SK-N-MC (cell line): Measurements from ENCODE around the gene DIAPH1.

Experiments used
- DNase-seq: peaks from one replicate; pipeline ENCODE4 v3.0.0-alpha.2; 2011; ENCODE audit warnings: low read depth, low spot score
- H3K27ac ChIP-seq: fragments of 200-600 bp; sonication (generic); 2 replicates; pipeline ENCODE4 v1.5.1; 2016; ENCODE audit warnings: mixed run types
- H3K36me3 ChIP-seq: fragments of 200-600 bp; sonication (generic); 2 replicates; pipeline ENCODE4 v1.6.1; 2017; ENCODE audit warnings: antibody characterized with exemption, low read length, mixed read lengths; ENCODE audit not compliant: insufficient read depth
- H3K4me3 ChIP-seq: fragments of 200-600 bp; sonication (generic); 2 replicates; pipeline ENCODE4 v1.5.1; 2016
- H3K9ac ChIP-seq: fragments of 200-600 bp; sonication (generic); 2 replicates; pipeline ENCODE4 v1.8.0; 2017; ENCODE audit warnings: mixed run types, mixed read lengths; ENCODE audit not compliant: insufficient read length
- H3K9me3 ChIP-seq: fragments of 200-600 bp; sonication (generic); 2 replicates; pipeline ENCODE4 v1.6.1; 2017; ENCODE audit warnings: low read depth, mild to moderate bottlenecking, antibody characterized with exemption, low read length, moderate library complexity, mixed read lengths
- EZH2 ChIP-seq: fragments of 200-600 bp; sonication (generic); IDR thresholded peaks from one replicate; pipeline ENCODE4 v1.6.1; 2017; ENCODE audit warnings: antibody characterized with exemption
- FOXP2 ChIP-seq: optimal IDR thresholded peaks from 2 replicates; pipeline ENCODE3; 2011; ENCODE audit warnings: mild to moderate bottlenecking, moderate library complexity; ENCODE audit not compliant: insufficient read depth; ENCODE audit errors: extremely low read length, control extremely low read depth
- POLR2AphosphoS5 ChIP-seq: IDR thresholded peaks from 2 replicates; pipeline ENCODE4 v1.6.1; 2012; ENCODE audit warnings: mild to moderate bottlenecking, low read depth, low read length, borderline replicate concordance

DIAPH1 gene

DNA sequence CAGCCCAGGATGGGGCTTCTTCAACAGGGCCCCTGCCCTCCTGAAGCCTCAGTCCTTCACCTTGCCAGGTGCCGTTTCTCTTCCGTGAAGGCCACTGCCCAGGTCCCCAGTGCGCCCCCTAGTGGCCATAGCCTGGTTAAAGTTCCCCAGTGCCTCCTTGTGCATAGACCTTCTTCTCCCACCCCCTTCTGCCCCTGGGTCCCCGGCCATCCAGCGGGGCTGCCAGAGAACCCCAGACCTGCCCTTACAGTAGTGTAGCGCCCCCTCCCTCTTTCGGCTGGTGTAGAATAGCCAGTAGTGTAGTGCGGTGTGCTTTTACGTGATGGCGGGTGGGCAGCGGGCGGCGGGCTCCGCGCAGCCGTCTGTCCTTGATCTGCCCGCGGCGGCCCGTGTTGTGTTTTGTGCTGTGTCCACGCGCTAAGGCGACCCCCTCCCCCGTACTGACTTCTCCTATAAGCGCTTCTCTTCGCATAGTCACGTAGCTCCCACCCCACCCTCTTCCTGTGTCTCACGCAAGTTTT is 106.3 kb downstream of the DIAPH1 start:
- Histone ChIP-seq H3K36me3 (peaks cover 29% of the 10 kb centered on the region), H3K27ac (peak overlapping the region; percentile 97), H3K4me3 (peak overlapping the region; percentile 78), H3K9ac (peak overlapping the region; percentile 20), H3K9me3 (no peaks in the 10 kb centered on the region)
- DNase-seq = no peak
- TF ChIP-seq EZH2 (no peak), POLR2AphosphoS5 (no peak), FOXP2 (no peak)

GRCh38 chr5:141511771-141512325 is 107.0 kb downstream of the DIAPH1 start:
- Histone ChIP-seq H3K9me3 (no peaks in the 10 kb centered on the region), H3K36me3 (peaks cover 25% of the 10 kb centered on the region), H3K4me3 (no peak overlapping the region), H3K9ac (no peak overlapping the region), H3K27ac (peak overlapping the region; percentile 97; the same call in 1 of the 2 replicates)
- TF ChIP-seq EZH2 = no peak
- TF ChIP-seq FOXP2 = no peak
- no peak for TF ChIP-seq POLR2AphosphoS5
- no peak for DNase-seq

DNA sequence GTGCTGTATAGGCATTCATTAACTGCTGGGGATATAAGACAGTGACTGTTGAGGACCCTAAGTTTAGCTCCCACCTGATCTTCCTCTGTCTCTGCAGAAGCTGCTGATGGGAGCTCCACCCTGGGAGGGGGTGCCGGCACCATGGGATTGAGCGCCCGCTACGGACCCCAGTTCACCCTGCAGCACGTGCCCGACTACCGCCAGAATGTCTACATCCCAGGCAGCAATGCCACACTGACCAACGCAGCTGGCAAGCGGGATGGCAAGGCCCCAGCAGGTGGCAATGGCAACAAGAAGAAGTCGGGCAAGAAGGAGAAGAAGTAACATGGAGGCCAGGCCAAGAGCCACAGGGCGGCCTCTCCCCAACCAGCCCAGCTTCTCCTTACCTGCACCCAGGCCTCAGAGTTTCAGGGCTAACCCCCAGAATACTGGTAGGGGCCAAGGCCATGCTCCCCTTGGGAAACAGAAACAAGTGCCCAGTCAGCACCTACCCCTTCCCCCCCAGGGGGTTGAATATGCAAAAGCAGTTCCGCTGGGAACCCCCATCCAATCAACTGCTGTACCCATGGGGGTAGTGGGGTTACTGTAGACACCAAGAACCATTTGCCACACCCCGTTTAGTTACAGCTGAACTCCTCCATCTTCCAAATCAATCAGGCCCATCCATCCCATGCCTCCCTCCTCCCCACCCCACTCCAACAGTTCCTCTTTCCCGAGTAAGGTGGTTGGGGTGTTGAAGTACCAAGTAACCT is 107.8 kb downstream of the DIAPH1 start:
- 0 out of 2 replicates have a peak overlapping the region, but pooled peaks have one; percentile 58 for H3K27ac ChIP-seq
- no peaks in the 10 kb centered on the region for H3K9me3 ChIP-seq
- H3K36me3 ChIP-seq = peaks cover 21% of the 10 kb centered on the region
- H3K9ac ChIP-seq = no peak overlapping the region
- TF ChIP-seq EZH2 = no peak
- no peak for TF ChIP-seq POLR2AphosphoS5
- no peak for TF ChIP-seq FOXP2
- no peak for DNase-seq
- H3K4me3 ChIP-seq = no peak overlapping the region

- Histone ChIP-seq H3K9ac (no peak overlapping the region), H3K27ac (peak overlapping the region; percentile 95), H3K36me3 (peaks cover 21% of the 10 kb centered on the region), H3K4me3 (no peak overlapping the region), H3K9me3 (no peaks in the 10 kb centered on the region)
- no peak for TF ChIP-seq POLR2AphosphoS5
- TF ChIP-seq FOXP2 = no peak
- TF ChIP-seq EZH2 = no peak
- DNase-seq = no peak
Measured at GRCh38 chr5:141510160-141510559, 108.6 kb downstream of the DIAPH1 start.

DNA sequence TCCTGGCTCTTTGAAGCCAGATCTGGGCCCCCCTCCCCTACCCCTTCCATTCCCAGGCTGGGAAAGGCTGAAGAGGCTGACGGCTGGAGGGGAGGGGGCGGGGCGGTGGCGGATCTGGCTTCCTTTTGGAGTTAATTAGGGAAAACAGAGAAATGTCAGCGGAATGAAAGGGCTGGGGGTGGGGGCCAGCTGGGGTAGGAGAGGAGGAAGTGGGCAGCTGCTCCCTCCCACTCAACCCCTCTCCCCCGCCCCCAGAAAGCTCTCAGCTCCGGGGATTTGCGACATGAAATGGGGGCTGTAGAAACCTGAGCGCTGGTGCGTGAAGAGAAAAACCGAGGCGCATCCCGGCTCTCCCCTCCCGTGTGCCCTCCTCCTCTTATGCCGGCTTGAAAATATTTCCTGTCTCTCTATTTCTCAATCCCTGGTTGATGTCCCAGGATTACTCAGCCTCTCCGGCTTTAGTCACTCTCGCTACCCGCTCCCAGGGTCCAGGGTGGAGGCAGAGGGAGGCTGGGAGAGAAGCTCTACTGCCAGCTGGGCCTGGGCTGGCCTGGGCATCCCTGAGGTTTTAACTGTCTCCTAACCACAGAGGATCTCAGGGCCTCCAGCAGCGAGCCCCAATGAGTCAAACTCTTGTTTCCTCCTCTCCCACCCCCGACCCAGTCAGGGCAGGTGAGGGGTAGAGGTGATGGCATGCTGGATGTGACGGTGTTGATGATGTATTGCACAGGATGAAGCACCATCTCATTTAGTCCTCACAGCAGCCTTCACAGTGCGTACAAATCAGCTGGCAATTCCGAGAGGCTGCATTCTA is 109.8 kb downstream of the DIAPH1 start:
- Histone ChIP-seq H3K4me3 (peak overlapping the region; percentile 74), H3K9me3 (no peaks in the 10 kb centered on the region), H3K9ac (peak overlapping the region; percentile 61), H3K27ac (peak overlapping the region; percentile 95), H3K36me3 (peaks cover 21% of the 10 kb centered on the region)
- no peak for DNase-seq
- TF ChIP-seq EZH2 (no peak), FOXP2 (no peak), POLR2AphosphoS5 (peak; percentile 36)

DNA sequence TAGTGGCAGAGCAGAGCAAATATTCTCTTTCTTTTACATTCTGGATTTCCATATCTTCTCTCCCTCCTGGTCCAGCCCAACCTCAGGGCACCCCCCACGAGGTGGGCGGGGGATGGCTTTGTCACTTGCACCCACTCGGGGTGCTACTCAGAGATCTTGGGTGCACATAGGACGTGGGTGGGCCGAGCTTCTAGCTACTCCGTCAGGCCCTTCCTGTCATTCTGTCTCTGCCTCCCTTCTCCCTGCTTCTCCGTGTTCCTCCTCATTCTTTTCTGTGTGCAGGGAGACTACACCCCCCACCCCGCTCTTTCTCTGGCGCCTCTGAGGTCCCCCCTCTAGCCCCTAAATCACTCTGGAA is 110.4 kb downstream of the DIAPH1 start:
- Histone ChIP-seq H3K36me3 (peaks cover 21% of the 10 kb centered on the region), H3K9ac (peak overlapping the region; percentile 61), H3K9me3 (no peaks in the 10 kb centered on the region), H3K4me3 (peak overlapping the region; percentile 74), H3K27ac (peak overlapping the region; percentile 95)
- DNase-seq = no peak
- TF ChIP-seq EZH2 = no peak
- no peak for TF ChIP-seq POLR2AphosphoS5
- TF ChIP-seq FOXP2 = no peak

- H3K36me3 ChIP-seq = peaks cover 20% of the 10 kb centered on the region
- H3K9ac ChIP-seq = peak overlapping the region; percentile 61
- TF ChIP-seq FOXP2 = no peak
- no peak for TF ChIP-seq EZH2
- TF ChIP-seq POLR2AphosphoS5 = no peak
- H3K9me3 ChIP-seq = no peaks in the 10 kb centered on the region
- DNase-seq = no peak
- H3K27ac ChIP-seq = peak overlapping the region; percentile 95
- H3K4me3 ChIP-seq = peak overlapping the region; percentile 74
Measured at GRCh38 chr5:141507387-141508091, 111.3 kb downstream of the DIAPH1 start.
